Adipocyte (in vitro differentiated cells): ENCODE results near the gene EPB41L2.

Experiments
- DNase-seq: peaks from one replicate; pipeline ENCODE4 v3.0.0-alpha.2; 2015; ENCODE audit warnings: low read depth
- H3K27me3 ChIP-seq: replicated peaks from 2 replicates; pipeline ENCODE4 v1.7.0; 2013; ENCODE audit warnings: mild to moderate bottlenecking, low read length, moderate library complexity; ENCODE audit not compliant: control insufficient read depth, insufficient read depth
- H3K36me3 ChIP-seq: 2 replicates; pipeline ENCODE4 v1.7.0; 2013; ENCODE audit warnings: low read length, mild to moderate bottlenecking, moderate library complexity; ENCODE audit not compliant: control insufficient read depth, insufficient read depth, severe bottlenecking
- H3K4me1 ChIP-seq: 2 replicates; pipeline ENCODE4 v1.7.0; 2013; ENCODE audit warnings: mild to moderate bottlenecking, low read length, moderate library complexity; ENCODE audit not compliant: control insufficient read depth, insufficient read depth
- H3K4me3 ChIP-seq: 2 replicates; pipeline ENCODE4 v1.7.0; 2013; ENCODE audit warnings: mild to moderate bottlenecking, low read length, moderate library complexity
- H3K9ac ChIP-seq: 2 replicates; pipeline ENCODE4 v1.7.0; 2013; ENCODE audit warnings: mild to moderate bottlenecking, low read length, moderate library complexity
- H3K9me3 ChIP-seq: 2 replicates; pipeline ENCODE4 v1.7.0; 2013; ENCODE audit warnings: mild to moderate bottlenecking, low read length, moderate library complexity; ENCODE audit not compliant: control insufficient read depth

Gene EPB41L2

DNA sequence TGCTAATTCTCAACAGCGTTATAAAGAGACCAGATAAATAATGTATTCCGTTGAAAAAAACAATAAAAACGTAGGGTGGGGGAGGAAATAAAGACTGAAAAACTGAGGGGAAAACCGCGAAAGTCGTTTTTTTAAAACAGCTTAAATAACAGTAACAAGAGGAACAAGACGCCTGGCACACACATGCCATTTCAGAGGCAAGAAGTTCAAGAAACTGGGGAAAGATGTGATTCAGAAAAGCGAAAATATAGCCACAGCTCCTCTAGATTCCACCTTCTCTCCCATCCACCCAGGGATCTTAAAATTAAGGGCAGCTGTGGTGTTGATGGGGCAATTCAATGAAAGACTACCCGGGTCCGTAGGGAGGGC is 1.3 kb downstream of the EPB41L2 start:
- H3K27me3 ChIP-seq: no peaks in the 10 kb centered on the region
- H3K4me1 ChIP-seq: peaks cover 29% of the 10 kb centered on the region
- H3K9me3 ChIP-seq: no peaks in the 10 kb centered on the region
- H3K4me3 ChIP-seq: peak overlapping the region; percentile 87
- H3K9ac ChIP-seq: peak overlapping the region; percentile 84
- H3K36me3 ChIP-seq: no peaks in the 10 kb centered on the region
- DNase-seq: peak; percentile 60

- Histone ChIP-seq H3K9ac (peak overlapping the region; percentile 84), H3K27me3 (no peaks in the 10 kb centered on the region), H3K4me3 (peak overlapping the region; percentile 87), H3K4me1 (peaks cover 29% of the 10 kb centered on the region), H3K36me3 (no peaks in the 10 kb centered on the region), H3K9me3 (no peaks in the 10 kb centered on the region)
- peak; percentile 45 for DNase-seq
Observed at GRCh38 chr6:131061041-131061750, 1.8 kb downstream of the EPB41L2 start.

GRCh38 chr6:131060311-131060710 is 2.7 kb downstream of the EPB41L2 start:
- Histone ChIP-seq H3K36me3 (no peaks in the 10 kb centered on the region), H3K9ac (peak overlapping the region; percentile 84), H3K4me1 (peaks cover 29% of the 10 kb centered on the region), H3K9me3 (peaks cover 4% of the 10 kb centered on the region), H3K27me3 (no peaks in the 10 kb centered on the region), H3K4me3 (peak overlapping the region; percentile 87)
- DNase-seq: peak; percentile 27

GRCh38 chr6:131059486-131059885 is 3.6 kb downstream of the EPB41L2 start:
- H3K4me1 ChIP-seq: peaks cover 29% of the 10 kb centered on the region
- DNase-seq: peak; percentile 65
- peak overlapping the region; percentile 52 for H3K4me3 ChIP-seq
- H3K27me3 ChIP-seq: no peaks in the 10 kb centered on the region
- H3K36me3 ChIP-seq: no peaks in the 10 kb centered on the region
- peak overlapping the region; percentile 39 for H3K9ac ChIP-seq
- peaks cover 12% of the 10 kb centered on the region for H3K9me3 ChIP-seq

DNA sequence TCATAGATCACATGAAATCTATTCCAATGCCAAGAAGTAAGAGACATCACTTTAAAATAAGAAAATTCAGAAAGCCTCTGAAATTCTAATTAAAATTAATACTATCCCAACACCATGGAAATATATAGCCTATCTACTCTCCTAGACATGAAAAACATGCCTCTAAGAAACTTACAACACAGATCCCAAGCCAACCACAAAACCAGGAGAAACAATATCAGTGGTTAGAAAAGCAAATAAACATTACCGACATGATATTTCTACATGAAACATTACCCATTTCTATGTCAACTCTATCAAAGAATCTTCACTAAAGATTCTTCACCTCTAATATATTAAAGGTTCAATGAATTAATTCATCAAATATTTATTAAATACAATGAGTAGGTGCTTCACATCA is 4.8 kb downstream of the EPB41L2 start:
- H3K36me3 ChIP-seq: peaks cover 4% of the 10 kb centered on the region
- peaks cover 26% of the 10 kb centered on the region for H3K4me1 ChIP-seq
- H3K9me3 ChIP-seq: peaks cover 24% of the 10 kb centered on the region
- H3K27me3 ChIP-seq: no peaks in the 10 kb centered on the region
- H3K9ac ChIP-seq: no peak overlapping the region
- DNase-seq: peak; percentile 52
- no peak overlapping the region for H3K4me3 ChIP-seq

GRCh38 chr6:131054392-131055250 is 8.4 kb downstream of the EPB41L2 start:
- Histone ChIP-seq H3K9me3 (peaks cover 27% of the 10 kb centered on the region), H3K27me3 (no peaks in the 10 kb centered on the region), H3K9ac (no peak overlapping the region), H3K4me1 (peaks cover 7% of the 10 kb centered on the region), H3K36me3 (peaks cover 4% of the 10 kb centered on the region), H3K4me3 (peak overlapping the region; percentile 51)
- DNase-seq: no peak

GRCh38 chr6:131053546-131054240 is 9.4 kb downstream of the EPB41L2 start:
- Histone ChIP-seq H3K9me3 (peaks cover 27% of the 10 kb centered on the region), H3K4me1 (peaks cover 12% of the 10 kb centered on the region), H3K27me3 (no peaks in the 10 kb centered on the region), H3K4me3 (peak overlapping the region; percentile 51), H3K9ac (no peak overlapping the region), H3K36me3 (peaks cover 4% of the 10 kb centered on the region)
- DNase-seq: no peak

- H3K36me3 ChIP-seq: peaks cover 4% of the 10 kb centered on the region
- peaks cover 12% of the 10 kb centered on the region for H3K4me1 ChIP-seq
- no peak overlapping the region for H3K9ac ChIP-seq
- no peaks in the 10 kb centered on the region for H3K27me3 ChIP-seq
- peaks cover 27% of the 10 kb centered on the region for H3K9me3 ChIP-seq
- no peak for DNase-seq
- no peak overlapping the region for H3K4me3 ChIP-seq
Observed at GRCh38 chr6:131052181-131052580, 10.9 kb downstream of the EPB41L2 start.

GRCh38 chr6:131051341-131051740 is 11.7 kb downstream of the EPB41L2 start:
- H3K36me3 ChIP-seq: peaks cover 4% of the 10 kb centered on the region

GRCh38 chr6:131049608-131050007 is 13.4 kb downstream of the EPB41L2 start:
- DNase-seq: no peak
- H3K27me3 ChIP-seq: no peaks in the 10 kb centered on the region
- H3K36me3 ChIP-seq: peaks cover 4% of the 10 kb centered on the region
- H3K9me3 ChIP-seq: peaks cover 16% of the 10 kb centered on the region
- H3K4me1 ChIP-seq: peaks cover 12% of the 10 kb centered on the region
- H3K9ac ChIP-seq: no peak overlapping the region
- H3K4me3 ChIP-seq: peak overlapping the region; percentile 3

More at GRCh38 chr6:131051341-131051740, 11.7 kb downstream of the EPB41L2 start:
- peaks cover 12% of the 10 kb centered on the region for H3K4me1 ChIP-seq
- H3K4me3 ChIP-seq: no peak overlapping the region
- H3K9ac ChIP-seq: no peak overlapping the region
- H3K27me3 ChIP-seq: no peaks in the 10 kb centered on the region
- H3K9me3 ChIP-seq: peaks cover 27% of the 10 kb centered on the region
- DNase-seq: no peak

GRCh38 chr6:131048933-131049515 is 14.0 kb downstream of the EPB41L2 start:
- H3K36me3 ChIP-seq: peaks cover 4% of the 10 kb centered on the region
- peaks cover 10% of the 10 kb centered on the region for H3K9me3 ChIP-seq
- no peak for DNase-seq
- no peak overlapping the region for H3K9ac ChIP-seq
- H3K4me3 ChIP-seq: peak overlapping the region; percentile 3
- peaks cover 12% of the 10 kb centered on the region for H3K4me1 ChIP-seq
- no peaks in the 10 kb centered on the region for H3K27me3 ChIP-seq
